ENCODE results near the gene HAPLN2. TPM values are rescaled to one million over a fixed set of nuclear protein-coding genes. Genes with fewer than 3 reads are reported as not detected.

The HAPLN2 gene
- 1 to 10 TPM in 2 of 4 donors, under 1 TPM in 2; 0.13 to 3.0 (median 1.2) TPM for total RNA-seq

GRCh38 chr1:156618853-156619581 lies at the start of gene HAPLN2:
Gene HAPLN2, plus strand, starts transcription at chr1:156619415. Its CDS starts 4,076 bp downstream, at chr1:156623491.
- Histone ChIP-seq H3K9me3 (no peaks in the 10 kb centered on the region), H3K27me3 (peaks cover 20% of the 10 kb centered on the region), H3K27ac (no peak within 1 kb of the TSS), H3K36me3 (no peaks in the 10 kb centered on the region), H3K4me1 (peaks cover 0 to 37% (median 14%) of the 10 kb centered on the region in 3 donors), H3K4me3 (no peak within 1 kb of the TSS)
- ATAC-seq: no peak
- WGBS, 2 donors (ENCODE audit: low coverage in 1 of 2): 19 to 33% methylated on average over 2 to 5 of the region's 7 CpGs
- TF ChIP-seq, protein P1, sequence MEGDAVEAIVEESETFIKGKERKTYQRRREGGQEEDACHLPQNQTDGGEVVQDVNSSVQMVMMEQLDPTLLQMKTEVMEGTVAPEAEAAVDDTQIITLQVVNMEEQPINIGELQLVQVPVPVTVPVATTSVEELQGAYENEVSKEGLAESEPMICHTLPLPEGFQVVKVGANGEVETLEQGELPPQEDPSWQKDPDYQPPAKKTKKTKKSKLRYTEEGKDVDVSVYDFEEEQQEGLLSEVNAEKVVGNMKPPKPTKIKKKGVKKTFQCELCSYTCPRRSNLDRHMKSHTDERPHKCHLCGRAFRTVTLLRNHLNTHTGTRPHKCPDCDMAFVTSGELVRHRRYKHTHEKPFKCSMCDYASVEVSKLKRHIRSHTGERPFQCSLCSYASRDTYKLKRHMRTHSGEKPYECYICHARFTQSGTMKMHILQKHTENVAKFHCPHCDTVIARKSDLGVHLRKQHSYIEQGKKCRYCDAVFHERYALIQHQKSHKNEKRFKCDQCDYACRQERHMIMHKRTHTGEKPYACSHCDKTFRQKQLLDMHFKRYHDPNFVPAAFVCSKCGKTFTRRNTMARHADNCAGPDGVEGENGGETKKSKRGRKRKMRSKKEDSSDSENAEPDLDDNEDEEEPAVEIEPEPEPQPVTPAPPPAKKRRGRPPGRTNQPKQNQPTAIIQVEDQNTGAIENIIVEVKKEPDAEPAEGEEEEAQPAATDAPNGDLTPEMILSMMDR (IDR thresholded peaks at IDR 0.05): peak in 1 of 4 experiments; percentile 21
- no peak for TF ChIP-seq POLR2A (IDR thresholded peaks at IDR 0.05)
- TF ChIP-seq POLR2AphosphoS5 (IDR thresholded peaks at IDR 0.05): no peak
- no peak for TF ChIP-seq EP300 (IDR thresholded peaks at IDR 0.05)

GRCh38 chr1:156571261-156571852 lies 47.9 kb upstream of the HAPLN2 start:
- Histone ChIP-seq H3K27ac (no peak overlapping the region), H3K9me3 (no peaks in the 10 kb centered on the region), H3K4me1 (peaks cover 0 to 20% (median 6%) of the 10 kb centered on the region in 3 donors), H3K27me3 (peaks cover 12% of the 10 kb centered on the region), H3K4me3 (no peak overlapping the region), H3K36me3 (no peaks in the 10 kb centered on the region)
- 5 to 6% methylated on average over 3 to 4 of the region's 4 CpGs for WGBS, 2 donors (ENCODE audit: low coverage in 1 of 2)
- TF ChIP-seq, protein P1 (IDR thresholded peaks at IDR 0.05): no peak
- no peak for TF ChIP-seq POLR2AphosphoS5 (IDR thresholded peaks at IDR 0.05)
- no peak for TF ChIP-seq EP300 (IDR thresholded peaks at IDR 0.05)
- no peak for TF ChIP-seq POLR2A (IDR thresholded peaks at IDR 0.05)
- ATAC-seq: no peak

DNA sequence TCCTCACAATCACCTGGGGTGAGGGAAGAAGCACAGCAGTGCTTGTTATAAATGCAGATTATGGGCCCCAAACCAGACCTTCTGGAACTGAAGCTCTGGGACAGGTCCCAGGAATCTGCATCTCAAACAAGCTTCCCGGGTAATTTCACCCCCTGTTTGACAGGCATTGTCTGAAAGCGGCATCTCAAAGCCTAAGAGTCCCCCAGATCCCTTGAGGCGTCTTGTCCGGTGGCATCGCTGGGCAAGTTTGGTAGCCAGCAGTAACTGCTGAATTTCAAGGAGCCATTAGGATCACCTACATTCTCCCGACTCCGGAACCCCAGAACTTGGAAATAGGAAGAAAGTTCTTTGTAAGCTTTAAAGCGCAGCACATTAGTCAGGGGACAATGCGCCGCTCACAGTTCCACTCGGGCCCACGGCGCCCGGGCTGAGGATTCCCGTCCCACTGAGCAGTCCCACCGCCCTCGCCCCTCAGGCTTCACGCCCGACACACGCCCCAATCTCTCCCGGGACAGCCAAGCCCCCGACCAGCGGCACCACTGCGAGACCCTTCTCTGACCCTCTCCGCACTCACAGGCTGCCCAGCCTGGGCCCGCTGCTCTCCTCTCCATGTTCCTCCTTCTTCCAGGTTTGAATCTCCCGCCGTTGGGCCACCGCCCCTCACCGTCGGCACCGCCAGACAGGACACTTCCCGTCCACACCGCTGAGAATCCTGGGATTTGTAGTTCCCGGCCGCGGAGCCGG lies 47.1 kb upstream of the HAPLN2 start, which contains the start of gene IQGAP3:
IQGAP3 (minus strand) TSS at position 647 of the 744 bp plus-strand sequence; CDS start at position 611, 36 bp downstream.
- TF ChIP-seq POLR2AphosphoS5 (IDR thresholded peaks at IDR 0.05): peak; percentile 62
- TF ChIP-seq POLR2A (IDR thresholded peaks at IDR 0.05): no peak
- H3K27ac ChIP-seq: no peak within 1 kb of the TSS

DNA sequence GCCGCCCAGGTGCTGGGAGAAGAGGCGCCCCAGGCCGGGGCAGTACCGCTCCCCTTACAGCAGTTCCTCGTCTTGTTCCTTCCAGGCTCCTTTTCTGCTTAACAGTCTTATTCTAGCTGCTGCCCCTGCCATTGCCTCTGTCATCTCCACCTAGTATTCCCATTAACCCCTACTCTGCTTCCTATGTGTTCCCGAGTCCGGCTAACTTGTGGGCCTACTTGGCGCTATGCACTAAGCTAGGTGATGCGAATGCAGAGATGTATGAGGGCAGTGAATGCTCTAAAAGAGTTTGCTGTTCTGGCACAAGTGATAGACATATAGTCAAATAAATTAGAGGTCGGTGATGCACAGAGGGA lies 46.6 kb upstream of the HAPLN2 start:
- Histone ChIP-seq H3K27ac (no peak overlapping the region), H3K27me3 (peaks cover 12% of the 10 kb centered on the region), H3K4me1 (peaks cover 0 to 20% (median 6%) of the 10 kb centered on the region in 3 donors), H3K9me3 (no peaks in the 10 kb centered on the region), H3K36me3 (no peaks in the 10 kb centered on the region), H3K4me3 (peak overlapping the region in 1 of 2 donors; percentile 44)
- no peak for ATAC-seq
- WGBS, 2 donors (ENCODE audit: low coverage in 1 of 2): 16 to 29% methylated on average over 3 to 5 of the region's 10 CpGs
- TF ChIP-seq, protein P1 (IDR thresholded peaks at IDR 0.05): no peak
- no peak for TF ChIP-seq POLR2AphosphoS5 (IDR thresholded peaks at IDR 0.05)
- no peak for TF ChIP-seq EP300 (IDR thresholded peaks at IDR 0.05)
- no peak for TF ChIP-seq POLR2A (IDR thresholded peaks at IDR 0.05)

More for the DNA sequence above, 47.1 kb upstream of the HAPLN2 start, which contains the start of gene IQGAP3:
- Histone ChIP-seq H3K4me1 (peaks cover 0 to 20% (median 6%) of the 10 kb centered on the region in 3 donors), H3K4me3 (peak within 1 kb of the TSS in 1 of 2 donors; percentile 44), H3K27me3 (peaks cover 12% of the 10 kb centered on the region), H3K9me3 (no peaks in the 10 kb centered on the region), H3K36me3 (no peaks in the 10 kb centered on the region)
- peak; percentile 93 for ATAC-seq
- 0% methylated on average over 13 of the region's 38 CpGs; no CpG with 5 or more reads in 1 of the 2 donors for WGBS, 2 donors (ENCODE audit: low coverage in 1 of 2)

DNA sequence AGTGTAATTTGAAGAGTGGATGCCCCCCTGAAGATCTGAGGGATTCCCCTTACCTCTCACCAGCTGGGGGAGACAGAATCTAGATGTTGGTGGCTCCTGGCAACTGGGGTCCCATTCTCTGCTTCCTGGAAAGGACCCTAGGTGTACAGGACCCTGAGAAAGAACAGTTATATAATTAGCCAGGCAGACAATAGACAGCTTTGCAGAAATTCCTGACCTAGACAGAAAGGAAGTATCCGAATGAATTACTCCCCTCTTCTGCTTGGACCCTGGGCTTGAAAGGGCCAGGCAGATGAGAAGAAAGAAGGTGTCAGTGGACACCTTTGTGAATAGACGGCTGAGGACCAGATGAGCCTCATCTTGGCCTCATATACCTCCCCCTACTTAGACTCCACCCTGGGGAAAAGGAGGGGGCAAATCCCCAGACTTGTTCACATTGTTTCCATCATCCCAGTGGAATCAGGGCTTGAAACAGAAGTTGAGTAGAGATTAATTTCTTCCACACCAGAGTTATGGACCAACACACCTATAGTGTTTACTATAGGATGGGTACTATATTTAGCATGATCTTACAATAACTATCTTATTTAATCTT lies 45.1 kb upstream of the HAPLN2 start:
- no peak overlapping the region for H3K4me3 ChIP-seq
- H3K36me3 ChIP-seq: no peaks in the 10 kb centered on the region
- no peak for ATAC-seq
- no peaks in the 10 kb centered on the region for H3K9me3 ChIP-seq
- H3K27ac ChIP-seq: no peak overlapping the region
- peaks cover 0 to 20% (median 6%) of the 10 kb centered on the region in 3 donors for H3K4me1 ChIP-seq
- H3K27me3 ChIP-seq: peaks cover 12% of the 10 kb centered on the region
- TF ChIP-seq, protein P1 (IDR thresholded peaks at IDR 0.05): no peak
- no peak for TF ChIP-seq EP300 (IDR thresholded peaks at IDR 0.05)
- TF ChIP-seq POLR2AphosphoS5 (IDR thresholded peaks at IDR 0.05): no peak
- TF ChIP-seq POLR2A (IDR thresholded peaks at IDR 0.05): no peak
- WGBS, 2 donors (ENCODE audit: low coverage in 1 of 2): 17% methylated on average over 1 of the region's 2 CpGs; no CpG with 5 or more reads in 1 of the 2 donors

All from gastroesophageal sphincter (tissue), 4 donors.